Coronary artery (tissue), 2 donors: ENCODE measurements around the gene DGKQ.

ENCODE experiments used
- DNase-seq: peaks from one replicate; pipeline ENCODE4 v3.0.0-alpha.2; 2017; ENCODE audit warnings: low spot score
- H3K27ac ChIP-seq, 2 donors: fragments of 200-600 bp; sonication (generic); one replicate each; pipeline ENCODE4 v1.5.1; 2016 to 2019
- H3K4me3 ChIP-seq: fragments of 200-600 bp; sonication (generic); 2 replicates; pipeline ENCODE4 v1.5.1; 2016; ENCODE audit warnings: mild to moderate bottlenecking, moderate library complexity
- CTCF ChIP-seq: fragments of 200-600 bp; sonication (generic); IDR thresholded peaks from one replicate; pipeline ENCODE4 v1.5.1; 2019; ENCODE audit warnings: antibody characterized with exemption

The DGKQ gene

DNA sequence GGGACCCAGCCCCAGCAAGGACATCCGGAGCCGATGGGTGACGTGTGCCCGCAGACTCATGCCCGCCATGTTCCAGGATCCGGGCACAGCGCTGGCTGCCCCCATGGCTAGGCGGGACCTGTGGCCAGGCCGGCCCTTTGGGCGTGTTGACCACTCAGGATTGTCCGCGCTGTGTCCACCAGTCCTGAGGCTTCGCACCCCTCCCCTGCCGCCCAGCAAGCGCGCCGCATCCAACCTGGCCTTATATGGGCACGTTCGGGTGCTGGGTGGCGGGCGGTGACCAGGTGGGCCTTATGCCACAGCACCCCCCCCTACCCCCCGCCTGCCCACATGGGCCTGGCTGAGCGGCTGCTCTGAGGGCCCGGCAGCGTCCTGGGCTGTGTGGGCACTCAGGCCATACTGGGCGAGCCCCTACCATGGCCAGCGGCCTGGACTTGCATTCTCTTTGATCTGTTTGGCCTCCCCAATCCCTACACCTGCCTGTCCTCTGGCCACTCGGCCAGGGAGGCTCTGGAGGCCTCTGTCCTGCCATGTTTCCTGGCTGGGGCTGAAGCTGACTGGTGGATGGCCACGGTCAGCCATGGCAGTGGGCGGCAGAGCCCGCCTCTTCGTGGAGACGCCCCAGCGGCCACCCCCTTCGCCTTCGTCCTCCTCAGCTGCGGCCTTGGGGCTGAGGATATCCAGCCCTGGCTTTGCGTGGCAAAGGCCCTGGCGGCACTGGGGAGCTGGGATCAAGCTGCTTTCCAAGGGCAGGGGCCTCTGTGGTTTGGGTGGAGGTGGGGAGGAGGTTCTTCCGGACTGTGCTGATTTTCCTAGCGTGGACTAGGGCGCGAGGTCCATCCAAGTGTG is 40.1 kb upstream of the DGKQ start:
- TF ChIP-seq CTCF = no peak
- Histone ChIP-seq H3K4me3 (no peak overlapping the region), H3K27ac (no peak overlapping the region)
- no peak for DNase-seq

GRCh38 chr4:1012034-1012739 is 38.8 kb upstream of the DGKQ start:
- TF ChIP-seq CTCF = no peak
- H3K27ac ChIP-seq = peak overlapping the region in 1 of 2 donors; percentile 82
- DNase-seq = no peak
- H3K4me3 ChIP-seq = peak overlapping the region; percentile 85

DNA sequence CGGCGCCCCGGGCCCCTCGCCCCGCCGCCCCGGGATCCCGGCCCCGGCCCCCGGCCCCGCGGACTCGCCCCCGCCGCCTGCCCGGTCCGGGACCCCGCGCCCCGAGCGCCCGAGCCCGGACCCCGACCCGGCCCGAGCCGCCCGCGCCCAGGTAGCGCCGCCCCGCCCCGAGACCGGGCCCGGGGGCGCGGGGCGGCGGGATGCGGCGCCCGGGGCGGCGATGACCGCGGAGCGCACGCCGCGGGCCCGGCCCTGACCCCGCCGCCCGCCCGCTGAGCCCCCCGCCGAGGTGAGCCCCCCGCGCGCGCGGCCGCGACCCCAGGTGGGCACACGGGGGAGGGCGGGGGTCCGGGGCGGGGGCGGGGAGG is 38.3 kb upstream of the DGKQ start:
- TF ChIP-seq CTCF = no peak
- no peak for DNase-seq
- peak overlapping the region; percentile 85 for H3K4me3 ChIP-seq
- H3K27ac ChIP-seq = peak overlapping the region in 1 of 2 donors; percentile 82

DNA sequence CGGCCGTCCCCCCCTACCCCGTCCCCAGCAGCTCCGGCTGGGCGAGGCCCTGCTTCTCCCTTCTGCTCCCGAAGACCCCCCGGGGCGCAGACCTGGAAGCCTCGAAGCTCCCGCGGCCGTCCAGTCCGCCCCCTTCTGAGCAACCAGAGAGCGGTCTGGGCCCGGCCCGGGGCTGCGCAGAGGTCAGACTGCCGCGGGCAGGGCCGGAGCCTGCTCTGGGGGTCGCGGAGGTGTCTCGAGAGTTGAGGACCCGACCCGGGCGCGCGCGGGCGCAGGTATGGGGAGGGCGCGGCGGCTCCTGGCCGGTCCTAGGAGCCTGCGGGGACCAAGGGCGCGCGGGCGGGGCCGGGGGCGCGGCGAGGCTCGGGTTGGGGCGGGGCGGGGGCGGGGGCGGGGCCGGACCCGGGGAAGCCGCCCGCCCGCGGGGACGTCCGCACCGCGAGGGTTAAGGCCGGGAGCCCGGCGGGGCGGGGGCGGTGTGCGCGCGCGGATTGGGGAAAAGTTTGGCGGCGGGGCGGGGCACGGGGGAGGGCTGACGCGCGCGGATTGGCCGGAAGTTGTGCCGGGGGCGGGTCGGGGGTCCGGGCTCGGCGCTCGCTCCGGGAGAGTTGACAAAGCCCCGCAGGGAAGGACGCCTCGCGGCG is 37.8 kb upstream of the DGKQ start, which contains the start of gene FGFRL1:
TSS of gene FGFRL1 (plus strand) at position 605 of the 644 bp plus-strand sequence. CDS start 860 bp downstream, outside the sequence.
- H3K27ac ChIP-seq = peak within 1 kb of the TSS; percentile 71 to 82
- peak within 1 kb of the TSS; percentile 85 for H3K4me3 ChIP-seq
- DNase-seq = peak; percentile 91
- TF ChIP-seq CTCF = no peak

GRCh38 chr4:1010395-1011021 is 37.1 kb upstream of the DGKQ start:
- H3K4me3 ChIP-seq = peak overlapping the region; percentile 85
- TF ChIP-seq CTCF = no peak
- peak overlapping the region; percentile 71 to 82 for H3K27ac ChIP-seq
- peak; percentile 92 for DNase-seq

DNA sequence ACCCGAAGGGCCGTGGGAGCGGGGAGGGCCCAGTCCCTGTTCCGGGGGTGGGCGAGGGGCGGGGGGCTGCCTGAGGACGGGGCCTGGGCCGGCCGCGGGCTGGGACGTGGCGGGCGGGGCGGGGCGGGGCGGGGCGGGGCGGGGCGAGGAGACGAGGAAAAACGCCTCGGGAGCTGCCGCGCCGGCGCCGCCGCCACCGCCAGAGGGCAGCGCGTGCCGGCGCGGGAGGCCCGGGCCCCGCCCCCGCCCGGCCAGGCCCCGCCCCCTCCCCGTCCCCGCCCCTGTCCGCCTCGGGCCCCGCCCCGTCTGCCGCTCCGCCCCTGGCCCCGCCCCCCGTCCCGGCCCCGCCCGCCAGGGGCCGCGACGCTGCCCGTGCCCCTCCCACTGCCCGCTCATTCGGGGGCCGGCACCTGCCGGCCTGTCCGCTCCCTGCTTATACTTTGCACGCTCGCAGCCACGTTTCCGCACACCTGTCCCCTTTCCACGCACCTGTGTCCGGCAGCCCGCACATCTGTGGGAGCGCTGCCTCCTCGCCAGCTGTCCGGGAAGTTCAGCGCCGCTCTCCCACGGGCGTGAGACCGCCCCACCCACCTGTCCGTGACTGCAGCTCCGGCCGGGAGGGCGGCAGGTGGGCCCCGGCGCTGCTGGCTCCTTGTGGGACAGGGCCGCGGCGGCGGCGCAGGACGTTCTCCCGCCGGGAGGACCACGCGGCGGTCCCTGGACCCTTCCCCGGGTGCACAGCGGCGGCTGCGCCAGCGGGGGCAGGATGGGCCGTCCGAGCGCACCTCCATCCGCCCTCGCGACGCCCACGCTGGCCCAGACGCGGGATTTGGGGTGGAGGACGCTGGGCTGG is 36.4 kb upstream of the DGKQ start:
- peak; percentile 85 for DNase-seq
- Histone ChIP-seq H3K4me3 (peak overlapping the region; percentile 85), H3K27ac (peak overlapping the region; percentile 71 to 82)
- TF ChIP-seq CTCF = no peak
